ENCODE results near the gene COL27A1.

The COL27A1 gene

GRCh38 chr9:114138552-114138971 lies 16.8 kb upstream of the COL27A1 start:
- Histone ChIP-seq H3K27ac (no peak overlapping the region), H3K36me3 (no peaks in the 10 kb centered on the region), H3K9me3 (no peaks in the 10 kb centered on the region), H3K4me1 (ENCODE audit: control insufficient read depth in 1 of 2, insufficient read depth in 1 of 2, low read depth in 1 of 2, low read length in 1 of 2) (no peaks in the 10 kb centered on the region), H3K4me3 (ENCODE audit: low read depth in 1 of 2, low read length in 1 of 2) (no peak overlapping the region), H3K27me3 (peaks cover 31% of the 10 kb centered on the region)
- TF ChIP-seq CTCF (IDR thresholded peaks at IDR 0.05): no peak

- Histone ChIP-seq H3K36me3 (no peaks in the 10 kb centered on the region), H3K27me3 (peaks cover 36% of the 10 kb centered on the region), H3K9me3 (no peaks in the 10 kb centered on the region), H3K27ac (no peak overlapping the region), H3K4me3 (ENCODE audit: low read depth in 1 of 2, low read length in 1 of 2) (no peak overlapping the region), H3K4me1 (ENCODE audit: control insufficient read depth in 1 of 2, insufficient read depth in 1 of 2, low read depth in 1 of 2, low read length in 1 of 2) (no peaks in the 10 kb centered on the region)
- no peak for TF ChIP-seq CTCF (IDR thresholded peaks at IDR 0.05)
Observed at GRCh38 chr9:114139071-114139470, 16.3 kb upstream of the COL27A1 start.

- Histone ChIP-seq H3K36me3 (no peaks in the 10 kb centered on the region), H3K9me3 (no peaks in the 10 kb centered on the region), H3K4me3 (ENCODE audit: low read depth in 1 of 2, low read length in 1 of 2) (no peak overlapping the region), H3K4me1 (ENCODE audit: control insufficient read depth in 1 of 2, insufficient read depth in 1 of 2, low read depth in 1 of 2, low read length in 1 of 2) (no peaks in the 10 kb centered on the region), H3K27ac (no peak overlapping the region), H3K27me3 (peaks cover 48% of the 10 kb centered on the region)
- no peak for TF ChIP-seq CTCF (IDR thresholded peaks at IDR 0.05)
Observed at GRCh38 chr9:114140401-114140800, 14.9 kb upstream of the COL27A1 start.

GRCh38 chr9:114140850-114141249 lies 14.5 kb upstream of the COL27A1 start:
- no peak overlapping the region for H3K4me3 ChIP-seq (ENCODE audit: low read depth in 1 of 2, low read length in 1 of 2)
- no peaks in the 10 kb centered on the region for H3K4me1 ChIP-seq (ENCODE audit: control insufficient read depth in 1 of 2, insufficient read depth in 1 of 2, low read depth in 1 of 2, low read length in 1 of 2)
- H3K27me3 ChIP-seq: peaks cover 53% of the 10 kb centered on the region
- H3K36me3 ChIP-seq: no peaks in the 10 kb centered on the region
- H3K9me3 ChIP-seq: no peaks in the 10 kb centered on the region
- TF ChIP-seq CTCF (IDR thresholded peaks at IDR 0.05): no peak
- H3K27ac ChIP-seq: no peak overlapping the region

- H3K27me3 ChIP-seq: peaks cover 62% of the 10 kb centered on the region
- TF ChIP-seq CTCF (IDR thresholded peaks at IDR 0.05): no peak
- H3K9me3 ChIP-seq: no peaks in the 10 kb centered on the region
- H3K36me3 ChIP-seq: no peaks in the 10 kb centered on the region
- H3K27ac ChIP-seq: no peak overlapping the region
- no peak overlapping the region for H3K4me3 ChIP-seq (ENCODE audit: low read depth in 1 of 2, low read length in 1 of 2)
- H3K4me1 ChIP-seq (ENCODE audit: control insufficient read depth in 1 of 2, insufficient read depth in 1 of 2, low read depth in 1 of 2, low read length in 1 of 2): no peaks in the 10 kb centered on the region
Observed at GRCh38 chr9:114141553-114142402, 13.6 kb upstream of the COL27A1 start.

All from neutrophil (primary cell).